SJCRH30 (cell line): Measurements from ENCODE around the gene SDK2. TPM values are rescaled to one million over a fixed set of nuclear protein-coding genes. Genes with fewer than 3 reads are reported as not detected.
"Not testable (repeated sequence)": the region's sequence is repeated elsewhere in the genome, so short reads cannot be mapped to it uniquely, and the experiment has no call there.

ENCODE experiments used
- DNase-seq, 2 experiments: peaks; one replicate each; pipeline ENCODE4 v3.0.0-alpha.2; 2015 to 2020
- H3K27ac ChIP-seq: fragments of 250-450 bp; sonication (Bioruptor Pico); 2 replicates; pipeline ENCODE4 v1.5.1; 2020; ENCODE audit warnings: mild to moderate bottlenecking, moderate library complexity
- H3K27me3 ChIP-seq: fragments of 250-450 bp; sonication (Bioruptor Pico); 2 replicates; pipeline ENCODE4 v1.5.1; 2020; ENCODE audit warnings: mild to moderate bottlenecking, moderate library complexity
- H3K36me3 ChIP-seq: fragments of 250-450 bp; sonication (Bioruptor Pico); 2 replicates; pipeline ENCODE4 v1.5.1; 2020; ENCODE audit warnings: mild to moderate bottlenecking, moderate library complexity
- H3K4me1 ChIP-seq: fragments of 250-450 bp; sonication (Bioruptor Pico); 2 replicates; pipeline ENCODE4 v1.5.1; 2020; ENCODE audit warnings: mild to moderate bottlenecking, moderate library complexity
- H3K4me3 ChIP-seq: fragments of 250-450 bp; sonication (Bioruptor Pico); 2 replicates; pipeline ENCODE4 v1.5.1; 2020; ENCODE audit warnings: mild to moderate bottlenecking, moderate library complexity
- H3K9me3 ChIP-seq: fragments of 250-450 bp; sonication (Bioruptor Pico); replicated peaks from 2 replicates; pipeline ENCODE4 v1.5.1; 2020; ENCODE audit warnings: mild to moderate bottlenecking, moderate library complexity
- total RNA-seq: library from RNA; depleted of rRNA; stranded (reverse); fragments of >200 nt; shearing (Covaris generic); gene quantifications from 2 replicates; pipeline ENCODE4 v1.2.3, GENCODE V29; 2014

Gene SDK2
- total RNA-seq, 1 experiment from 2014 or later: 15.2 TPM

DNA sequence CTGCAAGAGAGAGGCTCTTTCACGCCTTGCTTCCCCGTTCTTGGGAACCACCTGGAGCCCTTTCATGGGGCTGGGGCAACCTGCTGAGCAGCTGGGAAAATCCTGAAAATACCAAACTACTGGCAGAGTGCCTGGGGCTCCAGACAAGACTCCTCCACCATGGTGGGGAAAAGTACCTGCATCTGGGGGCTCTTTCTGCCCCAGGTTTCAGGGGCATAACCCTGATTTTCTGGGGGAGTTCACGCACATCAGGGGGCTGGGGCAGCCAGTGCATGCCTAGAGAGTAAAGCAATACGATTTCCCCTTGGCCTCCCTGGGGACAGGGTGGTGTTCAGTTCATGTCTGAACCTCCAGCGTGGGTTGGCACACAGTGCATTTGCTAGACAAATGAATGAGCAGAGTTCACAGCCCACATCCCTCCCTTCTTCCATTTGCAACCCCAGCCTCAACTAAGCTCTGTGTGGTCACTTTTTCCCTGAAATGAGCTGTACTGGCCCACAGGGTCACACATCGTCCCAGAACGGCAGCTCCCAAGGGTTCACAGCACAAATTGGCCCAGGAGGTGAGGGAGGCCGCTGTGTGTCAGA, 327.2 kb downstream of the SDK2 start:
- H3K4me3 ChIP-seq: no peak overlapping the region
- H3K9me3 ChIP-seq: no peaks in the 10 kb centered on the region
- no peaks in the 10 kb centered on the region for H3K27me3 ChIP-seq
- no peak for DNase-seq
- no peak overlapping the region for H3K27ac ChIP-seq
- peaks cover 12% of the 10 kb centered on the region; the same call in 1 of the 2 replicates for H3K4me1 ChIP-seq
- H3K36me3 ChIP-seq: no peaks in the 10 kb centered on the region

DNA sequence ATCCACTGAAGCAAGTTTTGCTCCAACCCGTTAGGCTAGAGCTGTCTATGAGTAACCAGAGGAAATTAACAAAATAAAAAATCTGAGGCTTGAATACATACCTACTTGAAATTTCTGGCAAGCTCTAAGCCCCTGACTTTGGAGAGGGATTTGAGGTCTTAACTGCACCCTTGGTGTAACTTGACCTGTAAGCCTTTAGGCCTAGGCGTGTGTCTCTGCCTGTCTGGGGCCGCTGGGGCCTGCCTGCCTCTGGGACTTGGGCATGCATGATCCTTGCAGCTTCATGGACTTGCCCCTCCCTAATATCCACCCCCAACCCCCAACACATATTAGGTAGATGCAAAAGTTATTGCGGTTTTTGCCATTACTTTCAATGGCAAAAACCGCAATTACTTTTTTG, 328.8 kb downstream of the SDK2 start:
- no peaks in the 10 kb centered on the region for H3K27me3 ChIP-seq
- H3K27ac ChIP-seq: no peak overlapping the region
- H3K4me1 ChIP-seq: peaks cover 12% of the 10 kb centered on the region; the same call in 1 of the 2 replicates
- no peaks in the 10 kb centered on the region for H3K36me3 ChIP-seq
- no peaks in the 10 kb centered on the region for H3K9me3 ChIP-seq
- no peak overlapping the region for H3K4me3 ChIP-seq
- DNase-seq: peak in 1 of 2 experiments; percentile 68

DNA sequence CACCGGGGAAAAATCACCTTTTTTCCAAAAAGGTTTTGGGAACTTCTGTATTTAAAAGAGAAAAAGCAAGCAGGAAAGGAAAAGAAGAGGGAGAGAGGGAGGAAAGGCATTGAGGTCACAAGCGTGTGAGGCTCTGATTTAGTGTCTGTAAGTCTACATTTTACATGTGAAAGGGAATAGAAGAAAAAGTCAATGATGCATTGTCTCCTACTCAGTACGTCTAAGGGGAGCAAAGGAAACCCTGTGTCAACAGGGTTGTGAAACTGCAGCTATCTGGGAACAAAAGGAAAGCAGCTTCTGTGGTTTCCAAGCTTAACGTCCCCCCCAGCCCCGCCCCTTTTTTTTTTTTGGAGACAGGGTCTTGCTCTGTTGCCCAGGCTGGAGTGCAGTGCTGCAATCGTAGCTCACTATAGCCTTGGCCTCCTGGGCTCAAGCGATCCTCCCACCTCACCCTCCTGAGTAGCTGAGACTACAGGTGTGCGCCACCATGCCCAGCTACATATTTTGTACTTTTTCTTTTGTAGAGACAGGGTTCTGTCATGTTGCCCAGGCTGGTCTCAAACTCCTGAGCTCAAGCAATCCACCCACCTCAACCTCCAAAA, 330.6 kb downstream of the SDK2 start:
- Histone ChIP-seq H3K9me3 (no peaks in the 10 kb centered on the region), H3K4me1 (peaks cover 15% of the 10 kb centered on the region; the same call in 1 of the 2 replicates), H3K36me3 (no peaks in the 10 kb centered on the region), H3K27ac (no peak overlapping the region), H3K27me3 (no peaks in the 10 kb centered on the region), H3K4me3 (no peak overlapping the region)
- no peak for DNase-seq

DNA sequence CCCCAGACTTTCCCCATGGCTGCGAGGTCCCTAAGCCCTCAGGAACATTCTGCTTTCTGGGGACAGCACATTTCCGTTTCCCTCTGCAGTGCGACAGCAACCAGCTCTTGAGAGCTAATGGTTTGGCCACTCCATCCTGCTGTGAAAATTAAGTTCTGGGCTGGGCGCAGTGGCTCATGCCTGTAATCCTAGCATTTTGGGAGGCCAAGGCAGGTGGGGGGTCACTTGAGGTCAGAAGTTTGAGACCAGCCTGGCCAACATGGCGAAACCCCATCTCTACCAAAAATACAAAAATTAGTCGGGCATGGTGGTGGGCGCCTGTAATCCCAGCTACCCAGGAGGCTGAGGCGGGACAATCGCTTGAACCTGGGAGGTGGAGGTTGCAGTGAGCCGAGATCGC, 331.4 kb downstream of the SDK2 start:
- H3K4me3 ChIP-seq, H3K27ac ChIP-seq: not testable (repeated sequence)

DNA sequence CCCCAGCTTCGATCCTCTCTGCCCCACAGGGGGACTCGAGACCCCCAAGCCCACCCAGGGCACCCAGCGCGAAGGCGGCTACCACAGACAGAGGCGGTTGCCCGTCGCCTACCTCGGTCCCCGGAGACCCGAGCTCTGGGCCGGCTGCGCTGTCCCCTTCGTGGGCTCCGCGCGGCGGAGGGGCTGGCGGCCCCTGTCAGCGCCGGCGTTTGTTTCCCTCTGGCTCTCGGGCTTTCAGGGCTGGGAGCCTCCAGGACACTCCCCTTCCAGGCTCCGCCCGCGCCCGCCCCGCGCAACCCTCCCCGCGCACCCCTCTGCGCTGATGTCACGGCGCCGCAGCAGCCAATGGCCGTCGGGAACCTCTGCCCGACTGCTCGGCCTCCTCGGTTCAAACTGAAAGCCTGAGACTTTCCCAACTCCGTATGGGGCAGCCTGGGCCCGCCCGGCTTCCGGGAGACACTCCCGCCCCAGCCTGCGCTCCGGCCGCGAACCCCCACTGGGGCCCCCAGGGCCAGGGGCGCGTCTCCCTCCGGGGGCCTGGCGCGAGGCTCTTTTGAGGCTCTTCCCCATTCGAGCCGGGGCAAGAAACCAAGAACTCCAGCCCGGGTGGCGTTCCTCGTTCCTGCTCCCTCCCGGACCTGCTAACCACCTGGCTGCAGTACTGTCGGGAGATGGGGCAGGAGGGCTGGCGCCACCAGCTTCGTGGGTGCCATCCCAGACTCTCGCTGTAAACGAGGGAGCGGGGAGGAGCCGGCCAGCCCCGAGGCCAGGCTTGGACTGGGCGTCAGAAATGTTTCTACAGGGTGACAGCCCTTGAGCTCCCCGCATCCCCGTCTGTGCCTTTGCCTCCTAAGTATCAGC, 332.2 kb downstream of the SDK2 start, which contains the start of gene CDC42EP4:
Gene CDC42EP4 (minus strand): TSS at position 221 of the 861 bp plus-strand sequence. CDS start 25,501 bp downstream, outside the sequence.
- peak; percentile 97 for DNase-seq
- Histone ChIP-seq H3K27ac (peak within 1 kb of the TSS; percentile 66), H3K4me1 (peaks cover 15% of the 10 kb centered on the region; the same call in 1 of the 2 replicates), H3K36me3 (no peaks in the 10 kb centered on the region), H3K9me3 (no peaks in the 10 kb centered on the region), H3K27me3 (no peaks in the 10 kb centered on the region), H3K4me3 (peak within 1 kb of the TSS; percentile 77)

More for the DNA sequence above, 331.4 kb downstream of the SDK2 start:
- DNase-seq, H3K9me3 ChIP-seq, H3K27me3 ChIP-seq, H3K36me3 ChIP-seq: not testable (repeated sequence)
- H3K4me1 ChIP-seq: peaks cover 15% of the 10 kb centered on the region; the same call in 1 of the 2 replicates

DNA sequence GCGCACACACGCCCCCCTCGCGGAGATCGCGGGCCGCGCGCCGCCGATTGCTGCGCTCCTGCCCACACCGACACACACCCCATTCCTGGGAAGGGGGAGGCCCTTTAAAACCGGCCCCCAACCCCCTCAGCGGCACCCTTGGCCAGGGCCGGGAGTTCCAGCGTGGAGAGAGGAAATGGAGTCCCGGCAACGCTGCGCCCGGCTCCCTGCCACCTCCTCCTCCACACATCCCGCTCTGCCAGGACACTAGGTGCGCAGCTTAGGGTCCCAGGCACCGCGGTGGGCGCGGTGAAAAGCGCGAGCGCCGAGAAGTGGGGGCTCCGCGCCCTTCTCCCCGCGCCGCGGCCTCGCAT, 332.8 kb downstream of the SDK2 start:
- peak overlapping the region; percentile 77 for H3K4me3 ChIP-seq
- no peaks in the 10 kb centered on the region for H3K27me3 ChIP-seq
- no peaks in the 10 kb centered on the region for H3K9me3 ChIP-seq
- H3K36me3 ChIP-seq: no peaks in the 10 kb centered on the region
- peaks cover 15% of the 10 kb centered on the region; the same call in 1 of the 2 replicates for H3K4me1 ChIP-seq
- DNase-seq: no peak
- peak overlapping the region; percentile 14 for H3K27ac ChIP-seq

DNA sequence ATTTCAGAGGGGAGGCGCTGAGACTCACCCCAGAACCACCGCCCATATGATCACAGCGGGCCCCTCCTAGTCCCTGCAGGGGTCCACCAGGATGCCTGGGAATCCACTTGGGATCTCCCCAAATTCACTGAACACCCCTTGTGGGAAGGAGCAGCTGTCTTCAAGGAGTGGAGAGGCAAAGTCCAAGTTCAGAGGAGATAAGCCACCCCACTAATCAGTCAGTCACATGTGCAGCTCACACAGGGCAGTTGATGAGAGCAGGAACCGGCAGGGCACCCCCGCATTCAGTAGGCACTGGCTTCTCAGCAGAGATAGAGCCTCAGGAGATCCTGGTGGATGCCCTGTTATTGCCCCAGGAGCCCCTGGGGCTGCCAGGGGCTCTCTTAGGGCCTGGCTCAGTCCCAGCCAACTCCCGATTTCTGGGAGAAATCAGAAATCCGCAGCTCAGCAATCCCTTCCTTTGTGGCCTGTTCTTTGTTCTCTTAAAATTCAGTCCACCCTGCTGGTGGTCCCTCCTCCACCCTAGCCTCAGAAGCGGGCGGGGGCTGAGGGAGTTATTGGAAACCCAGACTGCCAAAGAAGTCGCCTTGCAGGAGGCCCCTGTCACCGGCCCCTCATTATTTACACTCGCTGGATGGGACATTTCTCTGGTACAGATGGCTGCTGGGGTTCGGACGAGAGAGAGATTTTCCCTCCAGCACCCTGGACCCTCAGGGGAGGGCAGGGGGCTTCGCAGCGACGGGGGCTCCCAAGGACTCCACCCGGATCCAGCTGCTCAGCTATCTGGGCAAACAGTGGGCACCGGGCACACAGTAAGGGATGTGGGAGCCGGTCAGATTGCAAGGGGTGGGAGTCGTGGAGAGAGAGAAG, 334.3 kb downstream of the SDK2 start:
- Histone ChIP-seq H3K27ac (peak overlapping the region; percentile 66), H3K9me3 (no peaks in the 10 kb centered on the region), H3K4me1 (peaks cover 12% of the 10 kb centered on the region; the same call in 1 of the 2 replicates), H3K36me3 (no peaks in the 10 kb centered on the region), H3K4me3 (peak overlapping the region; percentile 77), H3K27me3 (no peaks in the 10 kb centered on the region)
- DNase-seq: peak; percentile 56 to 61

DNA sequence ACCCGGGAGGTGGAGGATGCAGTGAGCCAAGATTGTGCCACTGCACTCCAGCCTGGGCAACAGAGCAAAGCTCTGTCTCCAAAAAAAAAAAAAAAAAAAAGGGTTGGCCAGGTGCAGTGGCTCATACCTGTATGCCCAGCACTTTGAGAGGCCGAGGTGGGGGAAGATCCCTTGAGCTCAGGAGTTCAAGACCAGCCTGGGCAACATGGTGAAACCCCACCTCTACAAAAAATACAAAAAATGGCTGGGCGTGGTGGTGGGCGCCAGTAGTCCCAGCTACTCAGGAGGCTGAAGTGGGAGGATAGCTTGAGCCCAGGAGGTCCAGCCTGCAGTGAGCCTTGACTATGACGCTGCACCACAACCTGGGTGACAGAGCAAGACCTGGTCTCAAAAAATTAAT, 335.3 kb downstream of the SDK2 start:
- not testable (repeated sequence) for H3K4me3 ChIP-seq, H3K27ac ChIP-seq, H3K9me3 ChIP-seq, DNase-seq, H3K27me3 ChIP-seq, H3K36me3 ChIP-seq
- peaks cover 12% of the 10 kb centered on the region; the same call in 1 of the 2 replicates for H3K4me1 ChIP-seq

DNA sequence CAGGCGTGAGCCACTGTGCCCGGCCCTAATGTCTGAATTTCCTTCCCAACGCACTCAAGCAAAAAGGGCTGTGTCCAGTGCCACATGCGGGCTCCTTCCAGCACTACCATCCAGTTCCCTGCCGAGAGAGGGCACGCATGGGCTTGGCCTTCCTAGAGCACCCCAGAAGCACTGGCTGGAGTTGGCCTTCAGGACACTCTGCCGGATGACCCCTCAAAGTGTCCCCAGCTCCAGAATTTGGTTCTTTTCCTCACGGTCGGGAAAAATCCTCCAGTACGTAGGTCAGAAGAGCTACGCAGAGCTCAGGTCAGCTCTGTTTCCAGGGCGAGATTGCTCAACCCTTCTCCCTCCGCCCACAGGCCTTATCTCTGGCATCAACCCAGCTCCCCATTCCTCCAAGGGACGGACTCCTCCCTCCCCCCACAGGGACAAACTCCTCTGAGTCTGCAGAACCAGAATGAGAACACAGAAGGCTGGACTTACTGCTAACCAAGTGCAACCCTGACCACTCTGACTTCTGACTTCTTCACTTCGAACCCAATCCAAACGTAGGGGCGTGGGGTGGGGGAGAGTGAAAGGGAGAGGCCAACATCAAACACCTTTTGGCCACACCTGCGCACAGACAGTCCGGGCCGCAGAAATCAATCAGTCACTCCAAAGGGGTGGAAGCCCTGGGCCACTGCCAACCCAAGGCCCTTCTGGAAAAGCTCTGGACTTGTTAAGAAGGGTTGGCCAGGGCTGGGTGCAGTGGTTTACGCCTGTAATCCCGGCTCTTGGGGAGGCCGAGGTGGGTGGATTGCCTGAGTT, 336.0 kb downstream of the SDK2 start:
- no peaks in the 10 kb centered on the region for H3K36me3 ChIP-seq
- no peaks in the 10 kb centered on the region for H3K27me3 ChIP-seq
- no peak overlapping the region for H3K4me3 ChIP-seq
- no peak for DNase-seq
- no peaks in the 10 kb centered on the region for H3K9me3 ChIP-seq
- H3K4me1 ChIP-seq: peaks cover 12% of the 10 kb centered on the region; the same call in 1 of the 2 replicates
- H3K27ac ChIP-seq: no peak overlapping the region

DNA sequence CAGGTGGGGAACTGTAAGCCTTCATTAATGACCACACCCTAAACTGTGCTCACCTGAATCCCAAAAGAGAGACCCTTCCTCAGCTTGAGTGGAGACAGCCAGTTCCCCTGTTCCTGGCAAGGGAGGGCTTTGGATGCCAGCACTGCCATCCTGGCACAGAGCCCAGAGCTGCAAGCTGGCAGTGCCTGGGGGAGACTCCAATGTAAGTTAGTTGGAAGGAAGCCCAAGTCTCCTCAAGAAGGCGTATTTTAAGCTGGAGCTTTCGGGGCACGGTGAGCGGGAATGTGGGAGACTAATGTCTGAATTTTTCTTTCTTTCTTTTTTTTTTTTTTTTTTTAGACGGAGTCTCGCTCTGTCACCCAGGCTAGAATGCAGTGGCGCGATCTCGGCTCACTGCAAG, 337.1 kb downstream of the SDK2 start:
- Histone ChIP-seq H3K27me3 (no peaks in the 10 kb centered on the region), H3K36me3 (no peaks in the 10 kb centered on the region), H3K4me3 (no peak overlapping the region), H3K27ac (no peak overlapping the region), H3K4me1 (peaks cover 7% of the 10 kb centered on the region; the same call in 1 of the 2 replicates), H3K9me3 (no peaks in the 10 kb centered on the region)
- DNase-seq: no peak

DNA sequence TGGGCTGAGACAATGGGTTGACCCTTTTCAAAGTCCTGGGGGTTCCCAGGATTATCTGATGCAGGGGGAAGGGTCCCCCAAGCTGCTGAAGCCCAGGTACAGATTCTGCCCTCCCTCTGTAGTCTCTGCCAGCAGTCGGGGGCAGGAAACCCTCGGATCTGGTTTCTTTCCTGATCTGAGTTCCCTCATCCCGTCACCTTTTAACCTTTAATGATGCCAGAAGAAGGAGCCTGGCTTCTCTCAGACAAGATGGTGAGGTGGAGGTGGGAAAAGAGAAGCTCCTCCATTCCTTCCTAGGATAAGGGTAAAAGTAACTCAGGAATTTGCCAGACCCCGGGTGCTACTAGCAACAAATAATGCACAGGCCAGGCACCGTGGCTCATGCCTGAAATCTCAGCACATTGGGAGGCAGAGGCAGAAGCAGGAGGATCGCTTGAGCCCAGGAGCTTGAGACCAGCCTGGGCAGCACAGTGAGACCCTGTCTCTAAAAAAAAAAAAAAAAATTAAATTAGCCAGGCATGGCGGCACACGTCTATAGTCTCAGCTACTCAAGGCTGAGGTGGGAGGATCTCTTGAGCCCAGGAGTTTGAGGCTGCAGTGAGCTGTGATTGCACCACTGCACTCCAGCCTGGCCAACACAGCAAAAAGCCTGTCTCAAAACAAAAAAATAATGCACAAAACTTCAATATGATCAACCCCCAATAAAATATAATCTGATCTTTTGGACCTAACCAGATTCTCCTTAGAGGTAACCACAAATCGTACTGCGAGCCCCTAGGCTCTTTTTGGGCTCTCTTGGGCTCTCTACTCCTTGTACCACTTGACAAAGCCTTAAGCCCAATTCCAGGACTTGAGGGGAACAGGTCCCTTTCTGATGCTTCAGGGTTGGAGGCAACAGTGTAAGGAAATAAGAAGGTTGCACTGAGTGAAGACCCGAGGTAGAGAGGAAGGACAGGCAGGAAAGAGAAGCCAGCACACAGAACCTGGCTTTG, 338.1 kb downstream of the SDK2 start:
- H3K4me1 ChIP-seq: peaks cover 7% of the 10 kb centered on the region; the same call in 1 of the 2 replicates
- no peak overlapping the region for H3K27ac ChIP-seq
- H3K36me3 ChIP-seq: peaks cover under 1% of the 10 kb centered on the region; the same call in 1 of the 2 replicates
- no peaks in the 10 kb centered on the region for H3K9me3 ChIP-seq
- H3K4me3 ChIP-seq: no peak overlapping the region
- no peaks in the 10 kb centered on the region for H3K27me3 ChIP-seq
- DNase-seq: no peak

DNA sequence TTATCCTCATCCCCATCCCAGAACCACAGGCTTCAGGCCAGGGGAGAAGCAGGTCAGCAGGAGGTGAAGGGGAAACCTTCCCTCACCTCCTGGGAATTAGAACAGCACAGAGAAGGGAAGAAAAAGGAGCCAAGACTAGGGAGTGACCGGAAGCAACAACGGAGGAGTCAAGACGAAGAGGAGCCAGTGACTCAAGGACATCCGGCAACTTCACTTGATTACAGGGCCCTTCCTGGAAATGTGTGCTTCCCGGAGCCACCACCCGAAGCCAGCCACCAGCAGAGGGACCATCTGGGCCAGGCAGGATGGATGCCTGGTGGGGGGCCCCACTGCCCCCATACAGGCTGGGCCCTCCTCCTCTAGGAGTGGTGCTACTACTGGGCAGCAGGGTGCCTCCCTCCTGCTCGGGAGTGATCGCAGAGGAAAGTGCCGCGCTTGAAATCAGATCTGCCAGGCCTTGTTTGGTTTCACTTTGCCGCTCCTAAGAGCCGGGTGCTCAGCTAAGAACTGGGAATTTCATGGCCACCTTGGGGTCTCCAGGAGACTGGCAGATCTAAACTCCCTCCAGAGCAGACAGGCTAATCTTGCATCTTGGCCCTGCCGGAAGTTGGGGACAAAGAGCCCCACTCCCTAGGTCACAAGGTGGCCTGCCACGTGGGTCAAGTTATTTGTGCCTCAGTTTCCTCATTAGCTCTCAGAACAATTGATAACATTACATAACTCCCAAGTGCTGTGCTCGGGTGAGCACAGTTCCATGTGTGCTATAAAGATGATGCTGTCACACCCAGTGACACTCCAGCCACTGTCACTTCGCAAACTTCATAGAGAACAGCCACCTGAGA, 339.1 kb downstream of the SDK2 start:
- Histone ChIP-seq H3K4me3 (peak overlapping the region; percentile 10), H3K9me3 (no peaks in the 10 kb centered on the region), H3K4me1 (peaks cover 7% of the 10 kb centered on the region; the same call in 1 of the 2 replicates), H3K27me3 (no peaks in the 10 kb centered on the region), H3K36me3 (peaks cover 2% of the 10 kb centered on the region; the same call in 1 of the 2 replicates), H3K27ac (no peak overlapping the region; the same call in 1 of the 2 replicates)
- peak; percentile 61 to 65 for DNase-seq
